Natural killer cell (primary cell): Measurements from ENCODE around the gene DCAF5. TPM values are rescaled to one million over a fixed set of nuclear protein-coding genes. Genes with fewer than 3 reads are reported as not detected.

Source experiments
- ATAC-seq, 3 donors: fragments of 150-1000 bp in 2 of 3; fragments of 200-7000 bp in 1 of 3; cut with Tn5 transposase; 1 replicate in 1 of 3; 2 replicates in 2 of 3; pipeline ENCODE4 v1.10.0; 2021; ENCODE audit warnings: mild to moderate bottlenecking in 2 of 3, moderate library complexity in 2 of 3
- DNase-seq, 2 donors: peaks; one replicate each; pipeline versions ENCODE4 v3.0.0 to v3.0.0-alpha.2; 2013 to 2021; ENCODE audit warnings: mixed read lengths in 1 of 2
- H3K27ac ChIP-seq: one replicate; pipeline ENCODE4 v1.5.1; 2013; ENCODE audit warnings: mild to moderate bottlenecking, low read length
- H3K27me3 ChIP-seq: one replicate; pipeline ENCODE4 v1.6.1; 2013; ENCODE audit warnings: low read length; ENCODE audit not compliant: control insufficient read depth, insufficient read depth
- H3K36me3 ChIP-seq: one replicate; pipeline ENCODE4 v1.6.1; 2013; ENCODE audit warnings: low read length; ENCODE audit not compliant: control insufficient read depth, insufficient read depth
- H3K4me1 ChIP-seq: one replicate; pipeline ENCODE4 v1.6.1; 2013; ENCODE audit warnings: low read length; ENCODE audit not compliant: control insufficient read depth, insufficient read depth
- H3K4me3 ChIP-seq: one replicate; pipeline ENCODE4 v1.5.1; 2013; ENCODE audit warnings: low read length
- H3K9me3 ChIP-seq: one replicate; pipeline ENCODE4 v1.6.1; 2013; ENCODE audit warnings: low read length; ENCODE audit not compliant: control insufficient read depth, insufficient read depth
- H3K27ac Mint-ChIP-seq, 2 donors: one replicate each; pipeline ENCODE4 v1.8.0; 2022; ENCODE audit warnings: mild to moderate bottlenecking in 2 of 2, mixed read lengths in 2 of 2, moderate library complexity in 1 of 2
- H3K27me3 Mint-ChIP-seq, 2 donors: one replicate each; pipeline ENCODE4 v1.8.0; 2022; ENCODE audit warnings: low read depth in 2 of 2, mixed read lengths in 2 of 2
- H3K36me3 Mint-ChIP-seq: one replicate; pipeline ENCODE4 v1.8.0; 2022; ENCODE audit warnings: mixed read lengths
- H3K4me1 Mint-ChIP-seq, 2 donors: one replicate each; pipeline ENCODE4 v1.8.0; 2022; ENCODE audit warnings: mixed read lengths in 2 of 2
- H3K4me3 Mint-ChIP-seq: one replicate; pipeline ENCODE4 v1.8.0; 2022; ENCODE audit warnings: mild to moderate bottlenecking, moderate library complexity, mixed read lengths
- H3K9me3 Mint-ChIP-seq, 2 donors: one replicate each; pipeline ENCODE4 v1.8.0; 2022; ENCODE audit warnings: mixed read lengths in 2 of 2
- WGBS: methylation state at CpG from one replicate; pipeline ENCODE4 v1.1.7; 2013; ENCODE audit warnings: missing lambda C conversion rate; ENCODE audit not compliant: insufficient coverage; 5-methylcytosine and 5-hydroxymethylcytosine counted together
- intact Hi-C: fragments of 100-400 bp; cut with micrococcal nuclease; formaldehyde crosslinking; loops from one replicate; pipeline ENCODE4 v1.14.2; 2022
- total RNA-seq, 4 donors: library from RNA; stranded (reverse); fragments of 120-200 nt in 1 of 4; gene quantifications; one replicate each; pipeline versions ENCODE4 v1.2.3 to v1.2.4, GENCODE V29; 2013 to 2022
- TF ChIP-seq, protein P1 (sequence below): fragments of 200-600 bp; IDR thresholded peaks from one replicate; pipeline ENCODE4 v1.8.0; 2022; ENCODE audit warnings: antibody characterized with exemption

Gene DCAF5
- total RNA-seq, 3 donors from 2014 or later (not counting 1 experiment from before 2014, with no cell fraction given) = 92.0 to 112 (median 99.2) TPM

DNA sequence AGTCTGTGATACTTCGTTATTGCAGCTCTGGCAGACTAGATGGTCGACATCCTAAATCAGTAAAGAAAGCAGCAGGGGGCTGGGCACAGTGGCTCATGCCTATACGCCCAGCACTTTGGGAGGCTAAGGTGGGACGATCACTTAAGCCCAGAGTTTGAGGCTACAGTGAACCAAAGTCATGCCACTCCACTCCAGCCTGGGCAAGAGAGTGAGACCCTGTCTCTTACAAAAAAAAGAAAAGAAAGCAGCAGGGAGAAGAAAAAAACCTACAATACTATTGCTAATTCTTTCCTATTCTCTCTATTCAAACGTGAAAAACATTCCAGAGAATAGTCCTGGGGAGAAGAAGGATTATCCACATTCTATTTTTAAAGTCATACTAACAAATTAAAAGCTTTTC lies 79.5 kb downstream of the DCAF5 start:
- peaks cover 17% of the 10 kb centered on the region for H3K36me3 Mint-ChIP-seq
- ATAC-seq (no peak), DNase-seq (no peak)
- no peak overlapping the region for H3K4me3 ChIP-seq
- intact Hi-C loops = no loop called here
- no peaks in the 10 kb centered on the region for H3K27me3 Mint-ChIP-seq
- H3K27ac Mint-ChIP-seq = peak overlapping the region; percentile 21 to 52
- WGBS = 95% methylated on average over 4 of the region's 5 CpGs
- peaks cover 28 to 30% of the 10 kb centered on the region in 2 donors for H3K4me1 Mint-ChIP-seq
- H3K9me3 Mint-ChIP-seq = no peaks in the 10 kb centered on the region
- TF ChIP-seq, protein P1, sequence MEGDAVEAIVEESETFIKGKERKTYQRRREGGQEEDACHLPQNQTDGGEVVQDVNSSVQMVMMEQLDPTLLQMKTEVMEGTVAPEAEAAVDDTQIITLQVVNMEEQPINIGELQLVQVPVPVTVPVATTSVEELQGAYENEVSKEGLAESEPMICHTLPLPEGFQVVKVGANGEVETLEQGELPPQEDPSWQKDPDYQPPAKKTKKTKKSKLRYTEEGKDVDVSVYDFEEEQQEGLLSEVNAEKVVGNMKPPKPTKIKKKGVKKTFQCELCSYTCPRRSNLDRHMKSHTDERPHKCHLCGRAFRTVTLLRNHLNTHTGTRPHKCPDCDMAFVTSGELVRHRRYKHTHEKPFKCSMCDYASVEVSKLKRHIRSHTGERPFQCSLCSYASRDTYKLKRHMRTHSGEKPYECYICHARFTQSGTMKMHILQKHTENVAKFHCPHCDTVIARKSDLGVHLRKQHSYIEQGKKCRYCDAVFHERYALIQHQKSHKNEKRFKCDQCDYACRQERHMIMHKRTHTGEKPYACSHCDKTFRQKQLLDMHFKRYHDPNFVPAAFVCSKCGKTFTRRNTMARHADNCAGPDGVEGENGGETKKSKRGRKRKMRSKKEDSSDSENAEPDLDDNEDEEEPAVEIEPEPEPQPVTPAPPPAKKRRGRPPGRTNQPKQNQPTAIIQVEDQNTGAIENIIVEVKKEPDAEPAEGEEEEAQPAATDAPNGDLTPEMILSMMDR = no peak
- peaks cover 40% of the 10 kb centered on the region for H3K36me3 ChIP-seq
- no peaks in the 10 kb centered on the region for H3K27me3 ChIP-seq
- no peak overlapping the region for H3K27ac ChIP-seq
- no peaks in the 10 kb centered on the region for H3K9me3 ChIP-seq
- no peaks in the 10 kb centered on the region for H3K4me1 ChIP-seq
- no peak overlapping the region for H3K4me3 Mint-ChIP-seq

GRCh38 chr14:69072584-69072983 lies 80.3 kb downstream of the DCAF5 start:
- Mint-ChIP-seq H3K27me3 (no peaks in the 10 kb centered on the region), H3K27ac (peak overlapping the region; percentile 21 to 52), H3K4me1 (peaks cover 20 to 21% of the 10 kb centered on the region in 2 donors), H3K9me3 (no peaks in the 10 kb centered on the region), H3K4me3 (no peak overlapping the region), H3K36me3 (peaks cover 17% of the 10 kb centered on the region)
- intact Hi-C loops = no loop called here
- 100% methylated on average over 1 of the region's 2 CpGs for WGBS
- DNase-seq = no peak
- TF ChIP-seq, protein P1 = no peak
- Histone ChIP-seq H3K4me1 (no peaks in the 10 kb centered on the region), H3K27me3 (no peaks in the 10 kb centered on the region), H3K9me3 (no peaks in the 10 kb centered on the region), H3K27ac (no peak overlapping the region), H3K4me3 (no peak overlapping the region), H3K36me3 (peaks cover 41% of the 10 kb centered on the region)
- ATAC-seq = no peak

DNA sequence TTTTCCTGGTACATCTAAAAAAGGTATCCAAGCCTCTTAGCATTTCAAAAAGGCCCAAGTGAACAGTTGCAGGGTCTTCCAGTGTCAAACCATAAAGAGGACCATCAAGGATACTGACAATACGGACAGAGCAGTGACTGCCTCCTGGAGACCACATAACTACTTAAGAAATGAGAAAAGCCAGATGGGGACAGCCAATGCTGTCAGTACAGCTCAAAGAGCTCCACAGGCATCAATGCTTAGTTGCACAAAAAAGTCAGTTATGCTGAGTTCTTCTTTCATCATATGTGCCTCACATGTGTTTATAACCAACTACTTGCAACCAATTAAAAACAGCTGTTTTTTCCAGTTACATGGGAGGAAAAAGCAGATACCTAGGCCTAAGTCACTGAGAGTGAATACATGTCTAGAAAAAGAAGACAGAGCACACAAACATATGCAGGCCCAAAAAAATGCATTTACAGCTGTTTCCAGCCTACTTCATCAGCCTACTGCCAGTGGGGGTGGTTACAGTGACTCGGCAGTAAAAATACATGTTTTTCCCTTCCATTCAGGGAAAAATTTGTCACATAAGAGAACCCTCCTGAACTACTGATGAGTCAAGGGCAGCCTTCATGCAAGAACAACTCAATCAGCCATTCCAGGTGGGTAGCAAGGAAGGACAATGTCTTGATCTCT lies 84.0 kb downstream of the DCAF5 start:
- intact Hi-C loops = no loop called here
- Histone ChIP-seq H3K27ac (no peak overlapping the region), H3K27me3 (no peaks in the 10 kb centered on the region), H3K9me3 (no peaks in the 10 kb centered on the region), H3K4me1 (no peaks in the 10 kb centered on the region), H3K36me3 (peaks cover 34% of the 10 kb centered on the region), H3K4me3 (no peak overlapping the region)
- peaks cover 17% of the 10 kb centered on the region for H3K36me3 Mint-ChIP-seq
- no peak overlapping the region for H3K4me3 Mint-ChIP-seq
- H3K27ac Mint-ChIP-seq = no peak overlapping the region
- no peak for ATAC-seq
- no peaks in the 10 kb centered on the region for H3K27me3 Mint-ChIP-seq
- H3K4me1 Mint-ChIP-seq = peaks cover 7 to 12% of the 10 kb centered on the region in 2 donors
- TF ChIP-seq, protein P1 = no peak
- 91% methylated on average over 2 of the region's 2 CpGs for WGBS
- no peaks in the 10 kb centered on the region for H3K9me3 Mint-ChIP-seq
- no peak for DNase-seq
